ENCODE measurements around the gene RERE. TPM values are rescaled to one million over a fixed set of nuclear protein-coding genes. Genes with fewer than 3 reads are reported as not detected.

Gene RERE
- total RNA-seq, 2 experiments from 2014 or later: 73.1 to 211 TPM

- Histone ChIP-seq H4K20me1 (ENCODE audit: insufficient read depth, low read length) (peaks cover 13% of the 10 kb centered on the region; the same call in 1 of the 2 replicates), H2AFZ (ENCODE audit: low read length) (no peak overlapping the region), H3K4me3 (ENCODE audit: low read depth, low read length, poor library complexity, severe bottlenecking) (no peak overlapping the region), H3K79me2 (ENCODE audit: insufficient read depth, low read depth, low read length) (peaks cover 22% of the 10 kb centered on the region; the same call in 1 of the 2 replicates), H3K4me2 (ENCODE audit: low read length) (no peak overlapping the region), H3K27ac (ENCODE audit: low read depth, low read length, poor library complexity, severe bottlenecking) (no peak overlapping the region), H3K9me3 (ENCODE audit: low read length) (no peaks in the 10 kb centered on the region), H3K9me2 (ENCODE audit: insufficient read depth, low read length) (no peaks in the 10 kb centered on the region), H3K36me3 (ENCODE audit: insufficient read depth, low read length) (no peaks in the 10 kb centered on the region; the same call in 1 of the 2 replicates), H3K4me1 (ENCODE audit: insufficient read depth, low read length, poor library complexity, severe bottlenecking) (peaks cover 40% of the 10 kb centered on the region)
- no TSS peak for BruUV-seq (replicated peaks)
- DNase-seq (ENCODE audit: low spot score): no peak
- no peak for TF ChIP-seq EZH2phosphoT487 (IDR thresholded peaks at IDR 0.05; ENCODE audit: borderline replicate concordance, low read depth, low read length)
- TF ChIP-seq CTCF (conservative IDR thresholded peaks at IDR 0.05; ENCODE audit: low read length): no peak
- ChIA-PET CTCF (ENCODE audit: unreplicated experiment) (no interaction called here), POLR2A (no interaction called here)
- intact Hi-C loops (cut with micrococcal nuclease; ENCODE audit: unreplicated experiment): no loop called here
Measured at GRCh38 chr1:8708259-8708658, 109.2 kb downstream of the RERE start.

DNA sequence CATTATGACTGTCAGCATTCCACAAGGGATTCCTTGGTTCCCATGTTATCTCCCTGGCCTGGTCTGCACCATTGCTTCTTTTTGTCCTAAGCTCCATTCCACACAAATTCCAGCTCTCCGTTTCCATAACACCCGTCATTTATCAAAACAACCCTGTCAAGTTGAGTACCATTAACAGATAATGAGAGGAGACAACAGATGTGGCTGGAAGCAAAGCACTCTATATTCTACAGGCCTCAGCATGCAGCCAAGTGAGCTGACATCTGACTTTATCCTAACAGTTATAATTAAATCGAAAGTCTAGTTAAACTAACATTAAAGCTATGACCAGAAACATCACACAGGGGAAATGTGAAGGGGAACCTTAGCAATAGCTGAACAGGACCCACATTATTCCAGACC lies 110.4 kb downstream of the RERE start:
- Histone ChIP-seq H3K4me2 (ENCODE audit: low read length) (no peak overlapping the region), H4K20me1 (ENCODE audit: insufficient read depth, low read length) (peaks cover 13% of the 10 kb centered on the region; the same call in 1 of the 2 replicates), H3K79me2 (ENCODE audit: insufficient read depth, low read depth, low read length) (peaks cover 17% of the 10 kb centered on the region; the same call in 1 of the 2 replicates), H3K4me1 (ENCODE audit: insufficient read depth, low read length, poor library complexity, severe bottlenecking) (peaks cover 37% of the 10 kb centered on the region), H3K9me2 (ENCODE audit: insufficient read depth, low read length) (no peaks in the 10 kb centered on the region), H3K27ac (ENCODE audit: low read depth, low read length, poor library complexity, severe bottlenecking) (no peak overlapping the region), H2AFZ (ENCODE audit: low read length) (no peak overlapping the region), H3K36me3 (ENCODE audit: insufficient read depth, low read length) (no peaks in the 10 kb centered on the region; the same call in 1 of the 2 replicates), H3K4me3 (ENCODE audit: low read depth, low read length, poor library complexity, severe bottlenecking) (no peak overlapping the region), H3K9me3 (ENCODE audit: low read length) (no peaks in the 10 kb centered on the region)
- DNase-seq (ENCODE audit: low spot score): no peak
- intact Hi-C loops (cut with micrococcal nuclease; ENCODE audit: unreplicated experiment): no loop called here
- CTCF ChIA-PET (ENCODE audit: unreplicated experiment): no interaction called here
- POLR2A ChIA-PET: interaction anchor here (0.6 kb wide), 3 partner anchors 12 to 443 kb away, joined by 3 read pairs; no protein-coding TSS in a partner anchor
- no TSS peak for BruUV-seq (replicated peaks)
- TF ChIP-seq EZH2phosphoT487 (IDR thresholded peaks at IDR 0.05; ENCODE audit: borderline replicate concordance, low read depth, low read length) (no peak), CTCF (conservative IDR thresholded peaks at IDR 0.05; ENCODE audit: low read length) (no peak)

DNA sequence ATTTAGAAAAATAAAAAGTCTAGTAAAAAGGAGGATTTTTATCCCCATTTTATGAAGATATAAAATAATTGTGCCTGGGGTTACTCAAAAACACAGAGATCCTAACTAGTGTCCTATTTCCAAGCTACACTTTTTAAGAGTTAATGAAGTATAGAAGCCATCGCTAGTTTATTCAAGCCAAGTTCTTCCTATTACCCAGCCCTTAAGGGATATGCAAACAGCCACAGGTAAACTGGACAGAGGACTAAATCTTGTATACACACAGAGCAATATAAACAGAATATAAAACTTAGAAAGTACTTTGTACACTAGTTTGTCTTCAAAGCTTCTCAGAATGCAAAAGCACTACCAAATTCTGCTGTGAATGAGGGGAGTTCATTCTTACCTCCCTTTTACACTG lies 111.1 kb downstream of the RERE start:
- no peak overlapping the region for H3K4me2 ChIP-seq (ENCODE audit: low read length)
- no peak overlapping the region for H3K4me3 ChIP-seq (ENCODE audit: low read depth, low read length, poor library complexity, severe bottlenecking)
- peaks cover 38% of the 10 kb centered on the region for H3K4me1 ChIP-seq (ENCODE audit: insufficient read depth, low read length, poor library complexity, severe bottlenecking)
- POLR2A ChIA-PET: interaction anchor here (0.6 kb wide), 1 partner anchor 443 kb away, joined by 3 read pairs; no protein-coding TSS in a partner anchor
- no peak for TF ChIP-seq EZH2phosphoT487 (IDR thresholded peaks at IDR 0.05; ENCODE audit: borderline replicate concordance, low read depth, low read length)
- TF ChIP-seq CTCF (conservative IDR thresholded peaks at IDR 0.05; ENCODE audit: low read length): no peak
- no peak overlapping the region for H3K27ac ChIP-seq (ENCODE audit: low read depth, low read length, poor library complexity, severe bottlenecking)
- no peaks in the 10 kb centered on the region for H3K9me2 ChIP-seq (ENCODE audit: insufficient read depth, low read length)
- peaks cover 13% of the 10 kb centered on the region for H4K20me1 ChIP-seq (ENCODE audit: insufficient read depth, low read length)
- no peaks in the 10 kb centered on the region; the same call in 1 of the 2 replicates for H3K36me3 ChIP-seq (ENCODE audit: insufficient read depth, low read length)
- H3K79me2 ChIP-seq (ENCODE audit: insufficient read depth, low read depth, low read length): peaks cover 13% of the 10 kb centered on the region; the same call in 1 of the 2 replicates
- H2AFZ ChIP-seq (ENCODE audit: low read length): no peak overlapping the region
- no TSS peak for BruUV-seq (replicated peaks)
- no peaks in the 10 kb centered on the region for H3K9me3 ChIP-seq (ENCODE audit: low read length)
- no peak for DNase-seq (ENCODE audit: low spot score)
- intact Hi-C loops (cut with micrococcal nuclease; ENCODE audit: unreplicated experiment): no loop called here
- CTCF ChIA-PET (ENCODE audit: unreplicated experiment): no interaction called here

Measured in OCI-LY7 (cell line).